Fibroblast of villous mesenchyme (primary cell): ENCODE measurements around the gene LIFR. TPM values are rescaled to one million over a fixed set of nuclear protein-coding genes. Genes with fewer than 3 reads are reported as not detected.
A peak's percentile ranks its signal among the peaks of the same experiment; 100 is the strongest.

ENCODE experiments used
- DNase-seq: peaks from one replicate; pipeline ENCODE4 v3.0.0-alpha.2; 2010; ENCODE audit warnings: low read depth
- H3K4me3 ChIP-seq: 2 replicates; pipeline ENCODE4 v1.5.1; 2011; ENCODE audit warnings: low read depth, mild to moderate bottlenecking, low read length
- total RNA-seq: library from RNA; depleted of rRNA; stranded (reverse); fragments of >200 nt; gene quantifications from 2 replicates; pipeline ENCODE4 v1.2.3, GENCODE V29; 2012
- TF ChIP-seq, protein P1 (sequence below): IDR thresholded peaks from 2 replicates; pipeline ENCODE4 v1.5.1; 2012; ENCODE audit warnings: low read depth, mild to moderate bottlenecking, low read length; ENCODE audit not compliant: insufficient read depth

LIFR gene
- total RNA-seq, 1 donor: 40.2 TPM

DNA sequence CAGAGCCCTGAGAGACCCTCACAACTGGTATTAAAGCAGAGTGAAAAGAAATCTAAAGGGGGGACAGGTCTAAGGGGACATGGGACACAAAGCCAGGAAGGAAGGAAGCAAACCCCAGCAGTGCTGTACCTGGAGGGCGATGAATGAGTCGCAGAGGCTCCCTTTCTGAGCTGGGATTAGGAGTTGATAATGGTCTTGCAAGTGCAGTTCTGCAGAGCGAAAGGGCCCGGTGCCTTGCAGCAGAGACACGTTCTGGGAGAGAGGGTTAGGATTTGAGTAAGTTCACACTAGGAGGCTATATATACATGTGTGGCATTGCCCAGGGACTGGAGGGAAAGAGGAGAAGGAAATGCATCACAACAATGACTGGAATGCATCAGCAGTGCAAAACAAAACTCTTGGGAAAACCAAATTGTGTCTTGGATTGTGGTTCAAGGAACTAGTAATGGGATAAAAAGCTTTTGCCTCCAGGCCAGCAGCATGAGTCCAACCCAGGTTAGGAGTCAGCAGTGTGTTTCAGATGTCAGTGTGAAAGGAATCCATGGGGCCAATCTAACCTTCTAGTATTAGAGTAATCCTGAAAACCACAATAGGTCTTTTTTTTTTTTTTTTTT is 38.8 kb upstream of the LIFR start:
- no peak overlapping the region for H3K4me3 ChIP-seq
- TF ChIP-seq, protein P1, sequence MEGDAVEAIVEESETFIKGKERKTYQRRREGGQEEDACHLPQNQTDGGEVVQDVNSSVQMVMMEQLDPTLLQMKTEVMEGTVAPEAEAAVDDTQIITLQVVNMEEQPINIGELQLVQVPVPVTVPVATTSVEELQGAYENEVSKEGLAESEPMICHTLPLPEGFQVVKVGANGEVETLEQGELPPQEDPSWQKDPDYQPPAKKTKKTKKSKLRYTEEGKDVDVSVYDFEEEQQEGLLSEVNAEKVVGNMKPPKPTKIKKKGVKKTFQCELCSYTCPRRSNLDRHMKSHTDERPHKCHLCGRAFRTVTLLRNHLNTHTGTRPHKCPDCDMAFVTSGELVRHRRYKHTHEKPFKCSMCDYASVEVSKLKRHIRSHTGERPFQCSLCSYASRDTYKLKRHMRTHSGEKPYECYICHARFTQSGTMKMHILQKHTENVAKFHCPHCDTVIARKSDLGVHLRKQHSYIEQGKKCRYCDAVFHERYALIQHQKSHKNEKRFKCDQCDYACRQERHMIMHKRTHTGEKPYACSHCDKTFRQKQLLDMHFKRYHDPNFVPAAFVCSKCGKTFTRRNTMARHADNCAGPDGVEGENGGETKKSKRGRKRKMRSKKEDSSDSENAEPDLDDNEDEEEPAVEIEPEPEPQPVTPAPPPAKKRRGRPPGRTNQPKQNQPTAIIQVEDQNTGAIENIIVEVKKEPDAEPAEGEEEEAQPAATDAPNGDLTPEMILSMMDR: no peak
- peak; percentile 59 for DNase-seq

DNA sequence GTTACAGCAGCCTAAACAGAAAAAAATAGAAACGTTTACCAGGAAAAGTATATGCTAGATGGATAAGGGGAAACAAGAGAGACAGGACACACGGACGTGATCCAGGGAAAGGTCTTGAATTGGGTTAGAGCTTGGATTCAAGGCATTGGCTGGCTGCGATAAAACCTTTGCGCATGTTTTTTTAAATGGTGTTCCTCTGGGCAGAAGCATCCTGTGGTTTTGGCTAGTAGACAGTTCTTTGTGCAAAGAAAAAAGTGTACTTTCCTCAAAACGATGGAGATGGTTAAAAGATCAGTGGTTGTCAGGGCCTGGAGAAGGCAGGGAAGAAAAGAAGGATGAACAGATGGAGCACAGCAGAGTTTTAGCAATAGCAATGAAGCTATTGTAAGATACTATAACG is 37.5 kb upstream of the LIFR start:
- DNase-seq: no peak
- TF ChIP-seq, protein P1: no peak
- no peak overlapping the region for H3K4me3 ChIP-seq

DNA sequence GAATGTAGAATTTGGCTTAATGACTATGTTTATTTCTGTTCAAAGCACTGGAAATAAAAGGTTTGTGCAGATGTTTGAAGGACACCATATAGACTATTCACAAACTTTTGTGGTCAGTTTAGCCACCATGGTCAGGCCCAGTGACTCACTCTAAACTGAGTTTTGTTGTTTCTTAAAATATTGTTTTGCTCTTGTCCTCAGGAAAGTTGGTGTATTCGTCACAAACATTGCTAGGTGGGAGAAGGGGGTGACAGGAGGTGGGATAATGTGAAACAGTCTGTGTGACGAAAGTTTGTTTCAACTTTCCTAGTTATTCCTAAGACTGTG is 35.0 kb upstream of the LIFR start:
- TF ChIP-seq, protein P1: no peak
- no peak overlapping the region for H3K4me3 ChIP-seq
- DNase-seq: peak; percentile 29

DNA sequence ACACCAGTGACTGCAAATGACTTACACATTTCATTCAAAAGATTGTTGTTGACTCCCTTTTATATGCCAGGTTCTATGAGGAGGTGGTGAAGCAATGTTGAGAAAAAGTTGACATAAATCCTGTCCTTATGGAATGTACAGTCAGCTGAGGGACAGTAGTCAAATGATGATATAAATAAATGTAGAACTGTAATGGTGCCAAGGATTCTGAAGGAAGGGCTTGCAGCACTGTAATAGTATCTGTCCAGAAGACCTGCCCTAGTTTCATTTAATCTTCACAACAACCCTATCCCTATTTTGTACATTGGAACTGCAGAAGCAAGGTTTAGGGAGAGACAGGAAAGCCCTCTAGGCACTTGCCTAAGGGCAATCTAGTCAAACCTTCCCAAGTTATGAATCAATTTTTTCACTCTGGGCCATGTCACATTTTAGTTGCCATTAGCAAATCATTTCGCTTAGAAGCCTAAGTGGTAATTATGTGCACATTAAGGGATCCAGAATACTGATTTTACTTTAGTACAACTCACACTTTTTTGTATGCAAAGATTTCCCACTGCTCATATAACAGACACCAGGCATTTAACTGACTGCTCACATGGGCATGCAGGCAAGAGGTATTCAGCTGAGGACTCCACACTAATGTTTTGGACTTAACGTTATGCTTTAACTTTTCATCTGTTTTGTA is 34.5 kb upstream of the LIFR start:
- TF ChIP-seq, protein P1: no peak
- H3K4me3 ChIP-seq: no peak overlapping the region
- no peak for DNase-seq

DNA sequence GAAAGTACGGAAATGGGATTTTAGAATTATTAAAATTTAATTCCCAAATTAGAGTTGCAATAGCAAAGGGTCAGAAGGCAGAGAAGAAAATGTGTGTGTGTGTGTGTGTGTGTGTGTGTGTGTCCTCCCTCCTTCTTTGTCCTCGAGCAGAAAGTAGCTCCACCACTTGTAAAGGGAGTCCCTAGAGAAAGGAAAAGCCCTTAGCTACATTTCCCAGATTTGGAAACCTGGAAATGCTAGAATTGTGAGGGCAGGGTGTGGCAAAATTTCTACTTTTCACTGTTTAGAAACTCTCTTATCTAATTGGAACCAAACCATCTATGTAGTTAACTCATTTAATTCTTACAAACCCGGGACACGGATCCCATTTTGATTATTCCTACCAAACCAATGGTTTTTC is 33.2 kb upstream of the LIFR start:
- TF ChIP-seq, protein P1: no peak
- no peak overlapping the region for H3K4me3 ChIP-seq

DNA sequence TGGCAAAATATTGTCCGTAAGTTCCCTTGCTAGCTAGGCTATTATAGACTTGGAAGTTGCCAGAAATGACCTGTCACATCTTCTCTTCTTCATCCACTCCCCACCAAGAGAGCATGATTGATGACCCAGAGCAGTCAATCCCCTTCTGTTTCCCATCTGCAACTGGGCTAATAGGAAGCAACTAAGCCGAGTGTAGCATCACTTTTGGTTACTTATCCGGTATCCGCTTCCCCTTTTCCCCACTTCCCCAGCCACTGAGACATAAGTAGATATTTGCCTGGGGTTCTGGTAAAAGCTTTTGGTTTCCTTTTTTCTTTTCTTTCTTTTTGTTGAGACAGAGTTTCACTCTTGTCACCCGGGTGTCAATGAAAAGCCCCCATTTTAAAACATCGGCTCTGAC is 29.4 kb upstream of the LIFR start:
- TF ChIP-seq, protein P1: no peak
- no peak for DNase-seq
- H3K4me3 ChIP-seq: no peak overlapping the region

More for the DNA sequence above, 33.2 kb upstream of the LIFR start:
- no peak for DNase-seq

DNA sequence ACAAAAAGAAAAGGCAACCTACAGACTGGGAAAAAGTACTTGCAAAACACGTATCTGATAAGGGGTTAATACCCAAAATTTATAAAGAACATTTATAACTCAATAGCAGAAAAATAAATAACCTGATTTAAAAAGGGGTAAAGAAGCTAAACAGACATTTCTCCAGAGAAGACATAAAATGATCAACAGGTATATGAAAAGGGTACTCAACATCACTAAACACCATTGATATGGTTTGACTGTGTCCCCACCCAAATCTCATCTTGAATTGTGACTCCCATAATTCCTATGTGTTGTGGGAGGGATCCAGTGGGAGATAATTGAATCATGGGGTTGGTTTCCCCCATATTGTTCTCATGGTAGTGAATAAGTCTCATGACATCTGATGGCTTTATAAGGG is 27.1 kb upstream of the LIFR start:
- no peak for DNase-seq
- no peak overlapping the region for H3K4me3 ChIP-seq
- TF ChIP-seq, protein P1: no peak
